H1 (cell line): ENCODE results near the gene LRRC45. TPM values are rescaled to one million over a fixed set of nuclear protein-coding genes. Genes with fewer than 3 reads are reported as not detected.

Experiments used
- CTCF ChIA-PET: fragments of 300-600 bp; sonication (Branson Sonifier 250); formaldehyde crosslinking; loops from one replicate; lab custom pipeline; 2021; ENCODE audit not compliant: partially characterized antibody; lab: Charles Lee
- POLR2A ChIA-PET: fragments of 300-600 bp; sonication (Branson Sonifier 250); formaldehyde crosslinking; loops from one replicate; lab custom pipeline; 2021; ENCODE audit warnings: inconsistent platforms; ENCODE audit not compliant: partially characterized antibody; lab: Charles Lee
- DNase-seq, 2 experiments: peaks; one replicate each; pipeline versions ENCODE4 v3.0.0 to v3.0.0-alpha.2; 2010 to 2022; ENCODE audit warnings: low spot score in 2 of 2, low read depth in 1 of 2, mixed read lengths in 1 of 2
- FAIRE-seq: peaks from 2 replicates; lab custom pipeline; 2011; peaks lifted over from hg19 to GRCh38; lab: Jason Lieb, UNC
- H2AFZ ChIP-seq: 2 replicates; pipeline ENCODE4 v1.8.1; 2012; ENCODE audit warnings: low read length, inconsistent platforms
- H2AK5ac ChIP-seq: 2 replicates; pipeline ENCODE4 v1.6.1; 2013; ENCODE audit warnings: low read depth, low read length
- H2BK120ac ChIP-seq: replicated peaks from 2 replicates; pipeline ENCODE3; 2013; ENCODE audit warnings: low read depth, low read length, inconsistent platforms
- H2BK12ac ChIP-seq: 2 replicates; pipeline ENCODE4 v1.6.1; 2013; ENCODE audit warnings: low read depth, low read length
- H2BK15ac ChIP-seq: 2 replicates; pipeline ENCODE4 v1.6.1; 2013; ENCODE audit warnings: low read length
- H2BK20ac ChIP-seq: 2 replicates; pipeline ENCODE4 v1.6.1; 2013; ENCODE audit warnings: low read length
- H2BK5ac ChIP-seq: 2 replicates; pipeline ENCODE4 v1.6.1; 2013; ENCODE audit warnings: low read depth, low read length
- H3K14ac ChIP-seq: 2 replicates; pipeline ENCODE4 v1.6.1; 2013; ENCODE audit warnings: inconsistent platforms; ENCODE audit not compliant: insufficient read length
- H3K18ac ChIP-seq: 2 replicates; pipeline ENCODE4 v1.6.1; 2013; ENCODE audit warnings: low read length; ENCODE audit errors: extremely low read depth
- H3K23ac ChIP-seq: 2 replicates; pipeline ENCODE4 v1.6.1; 2013; ENCODE audit warnings: inconsistent platforms; ENCODE audit not compliant: insufficient read length
- H3K23me2 ChIP-seq: 2 replicates; pipeline ENCODE4 v1.6.1; 2013; ENCODE audit warnings: low read depth, low read length
- H3K27ac ChIP-seq: 2 replicates; pipeline ENCODE4 v1.6.1; 2011; ENCODE audit warnings: low read depth, low read length, inconsistent platforms
- H3K27me3 ChIP-seq, 4 experiments: replicated peaks in 1 of 4; 1 replicate in 1 of 4; 2 replicates in 3 of 4; pipeline versions ENCODE4 v1.6.1 to v1.8.1; 2011 to 2013; ENCODE audit warnings: low read length in 3 of 4, mild to moderate bottlenecking in 3 of 4, inconsistent platforms in 2 of 4, mixed read lengths in 2 of 4, moderate library complexity in 1 of 4; ENCODE audit not compliant: control insufficient read depth in 3 of 4, insufficient read depth in 3 of 4; ENCODE audit errors: extremely low read depth in 1 of 4
- H3K36me3 ChIP-seq, 4 experiments: 2 replicates each; pipeline versions ENCODE4 v1.6.1 to v1.8.1; 2011 to 2013; ENCODE audit warnings: mild to moderate bottlenecking in 4 of 4, low read length in 3 of 4, moderate library complexity in 2 of 4, control low read depth in 1 of 4, inconsistent platforms in 1 of 4; ENCODE audit not compliant: insufficient read depth in 4 of 4, control insufficient read depth in 2 of 4
- H3K4ac ChIP-seq: replicated peaks from 2 replicates; pipeline ENCODE3; 2013; ENCODE audit warnings: low read length, low read depth, mixed read lengths, inconsistent platforms; ENCODE audit not compliant: insufficient read length
- H3K4me1 ChIP-seq, 4 experiments: replicated peaks in 1 of 4; 1 replicate in 1 of 4; 2 replicates in 3 of 4; pipeline versions ENCODE4 v1.6.1 to v1.8.1; 2011 to 2013; ENCODE audit warnings: low read length in 3 of 4, inconsistent platforms in 2 of 4, mixed read lengths in 1 of 4; ENCODE audit not compliant: insufficient read depth in 4 of 4, control insufficient read depth in 3 of 4
- H3K4me2 ChIP-seq, 2 experiments: 2 replicates each; pipeline versions ENCODE4 v1.6.1 to v1.8.1; 2011 to 2013; ENCODE audit warnings: low read depth in 2 of 2, low read length in 2 of 2, control low read depth in 1 of 2, inconsistent platforms in 1 of 2, mild to moderate bottlenecking in 1 of 2; ENCODE audit not compliant: insufficient read depth in 1 of 2
- H3K4me3 ChIP-seq, 4 experiments: fragments of 200-600, 300-600 bp in 1 of 4; sonication (generic), shearing (Covaris generic), sonication (Bioruptor Twin) in 1 of 4; 2 replicates each; pipeline versions ENCODE4 v1.5.1 to v1.8.1; 2011 to 2016; ENCODE audit warnings: low read length in 4 of 4, low read depth in 3 of 4, control low read depth in 2 of 4, inconsistent platforms in 2 of 4, mild to moderate bottlenecking in 2 of 4, mixed read lengths in 1 of 4, moderate library complexity in 1 of 4; ENCODE audit not compliant: insufficient read depth in 2 of 4; ENCODE audit errors: extremely low read depth in 1 of 4
- H3K56ac ChIP-seq: replicated peaks from 2 replicates; pipeline ENCODE3; 2013; ENCODE audit warnings: low read depth, mild to moderate bottlenecking, mixed read lengths, low read length, inconsistent platforms; ENCODE audit not compliant: insufficient read length
- H3K79me1 ChIP-seq: 2 replicates; pipeline ENCODE4 v1.6.1; 2013; ENCODE audit warnings: low read depth, low read length, control low read depth
- H3K79me2 ChIP-seq, 2 experiments: 2 replicates each; pipeline versions ENCODE4 v1.6.1 to v1.8.1; 2012 to 2013; ENCODE audit warnings: low read length in 2 of 2, mild to moderate bottlenecking in 2 of 2, inconsistent platforms in 1 of 2; ENCODE audit not compliant: insufficient read depth in 2 of 2, control insufficient read depth in 1 of 2
- H3K9ac ChIP-seq, 4 experiments: replicated peaks in 1 of 4; 1 replicate in 1 of 4; 2 replicates in 3 of 4; pipeline versions ENCODE4 v1.6.1 to v1.8.1; 2011 to 2013; ENCODE audit warnings: low read depth in 3 of 4, low read length in 3 of 4, control low read depth in 2 of 4, mild to moderate bottlenecking in 2 of 4, moderate library complexity in 2 of 4, inconsistent platforms in 1 of 4; ENCODE audit errors: extremely low read depth in 1 of 4
- H3K9me3 ChIP-seq, 2 experiments: 2 replicates each; pipeline versions ENCODE4 v1.6.1 to v1.8.1; 2012 to 2013; ENCODE audit warnings: mild to moderate bottlenecking in 2 of 2, moderate library complexity in 2 of 2, control low read depth in 1 of 2, inconsistent platforms in 1 of 2, low read depth in 1 of 2, low read length in 1 of 2, mixed read lengths in 1 of 2; ENCODE audit not compliant: insufficient read depth in 2 of 2
- H4K20me1 ChIP-seq, 2 experiments: replicated peaks in 1 of 2; 2 replicates each; pipeline versions ENCODE3 to v1.8.1; 2011 to 2013; ENCODE audit warnings: inconsistent platforms in 2 of 2, low read length in 2 of 2, mild to moderate bottlenecking in 1 of 2; ENCODE audit not compliant: insufficient read depth in 2 of 2, control insufficient read depth in 1 of 2
- H4K5ac ChIP-seq: 2 replicates; pipeline ENCODE4 v1.6.1; 2013; ENCODE audit warnings: low read length, low read depth, mixed read lengths, inconsistent platforms; ENCODE audit not compliant: insufficient read length
- H4K8ac ChIP-seq: 2 replicates; pipeline ENCODE4 v1.8.0; 2013; ENCODE audit warnings: mild to moderate bottlenecking, moderate library complexity, low read length, inconsistent platforms; ENCODE audit not compliant: insufficient read depth; ENCODE audit errors: extremely low read depth
- H4K91ac ChIP-seq: replicated peaks from 2 replicates; pipeline ENCODE3; 2013; ENCODE audit warnings: low read length, mixed read lengths, inconsistent platforms; ENCODE audit not compliant: insufficient read length
- ASH2L ChIP-seq: fragments of 200-600, 300-600 bp; sonication (generic); IDR thresholded peaks from one replicate; pipeline ENCODE4 v1.7.1; 2017; ENCODE audit warnings: low read length
- CBX8 ChIP-seq: fragments of 300-800, 300-1000 bp; sonication (generic); IDR thresholded peaks from 2 replicates; pipeline ENCODE4 v1.7.1; 2016; ENCODE audit warnings: low read depth, low read length, borderline replicate concordance
- CREB1 ChIP-seq: IDR thresholded peaks from 2 replicates; pipeline ENCODE4 v1.6.1; 2012; ENCODE audit warnings: inconsistent platforms
- KDM1A ChIP-seq: fragments of 200-600, 300-600 bp; sonication (generic); IDR thresholded peaks from 2 replicates; pipeline ENCODE4 v1.7.1; 2016; ENCODE audit warnings: mild to moderate bottlenecking, low read length, borderline replicate concordance
- MAFK ChIP-seq: IDR thresholded peaks from 2 replicates; pipeline ENCODE4 v1.6.1; 2012; ENCODE audit warnings: low read depth, mild to moderate bottlenecking, improper control_type of control experiment, low read length
- PHF8 ChIP-seq: fragments of 200-600 bp; sonication (generic); conservative IDR thresholded peaks from 2 replicates; pipeline ENCODE4 v1.7.1; 2012; ENCODE audit warnings: low read depth, mild to moderate bottlenecking, inconsistent platforms, low read length, moderate library complexity
- RXRA ChIP-seq: IDR thresholded peaks from 2 replicates; pipeline ENCODE4 v1.6.1; 2011; ENCODE audit warnings: low read depth, mild to moderate bottlenecking, low read length, moderate library complexity; ENCODE audit not compliant: insufficient read depth
- SAP30 ChIP-seq: fragments of 300-600 bp; sonication (generic); IDR thresholded peaks from 2 replicates; pipeline ENCODE4 v1.7.1; 2012; ENCODE audit warnings: low read length, moderate library complexity, mild to moderate bottlenecking, inconsistent platforms; ENCODE audit not compliant: insufficient read depth, insufficient replicate concordance
- WGBS, 2 experiments: shearing (Covaris generic) in 1 of 2; methylation state at CpG; one replicate each; pipeline versions ENCODE4 v1.1.6 to v1.1.7; 2013 to 2015; ENCODE audit warnings: low lambda C conversion rate in 2 of 2, mixed read lengths in 2 of 2, inconsistent platforms in 1 of 2, low coverage in 1 of 2, missing lambda C conversion rate in 1 of 2; ENCODE audit not compliant: insufficient replicate concordance in 2 of 2, insufficient coverage in 1 of 2, insufficient read length in 1 of 2; ENCODE audit errors: extremely low coverage in 1 of 2, missing lambda C conversion rate in 1 of 2; 5-methylcytosine and 5-hydroxymethylcytosine counted together
- polyA plus RNA-seq, 7 experiments: library from polyadenylated mRNA; depleted of rRNA in 3 of 7; stranded (reverse) in 5 of 7; unstranded in 2 of 7; fragments of >200 nt in 5 of 7; fragments of 200-250 nt in 2 of 7; gene quantifications; 1 replicate in 5 of 7; 2 replicates in 1 of 7; 4 replicates in 1 of 7; pipeline versions ENCODE4 v1.2.1 to v1.2.3, GENCODE V29; 2011 to 2013; ENCODE audit warnings: missing spikeins in 2 of 7, mixed read lengths in 2 of 7
- total RNA-seq: library from RNA; stranded (reverse); fragmentation: NEBNext Ultra II Directional; extraction: Animal tissue kit (Norgen Biotek cat#: 25700); gene quantifications from 2 replicates; pipeline ENCODE4 v1.2.1, GENCODE V29; 2021

LRRC45 gene
- total and polyA plus RNA-seq, 2 of the 8 experiments (the other 6 are each of a cell fraction or from before 2014, with no cell fraction given) = 11.5 to 29.0 TPM

DNA sequence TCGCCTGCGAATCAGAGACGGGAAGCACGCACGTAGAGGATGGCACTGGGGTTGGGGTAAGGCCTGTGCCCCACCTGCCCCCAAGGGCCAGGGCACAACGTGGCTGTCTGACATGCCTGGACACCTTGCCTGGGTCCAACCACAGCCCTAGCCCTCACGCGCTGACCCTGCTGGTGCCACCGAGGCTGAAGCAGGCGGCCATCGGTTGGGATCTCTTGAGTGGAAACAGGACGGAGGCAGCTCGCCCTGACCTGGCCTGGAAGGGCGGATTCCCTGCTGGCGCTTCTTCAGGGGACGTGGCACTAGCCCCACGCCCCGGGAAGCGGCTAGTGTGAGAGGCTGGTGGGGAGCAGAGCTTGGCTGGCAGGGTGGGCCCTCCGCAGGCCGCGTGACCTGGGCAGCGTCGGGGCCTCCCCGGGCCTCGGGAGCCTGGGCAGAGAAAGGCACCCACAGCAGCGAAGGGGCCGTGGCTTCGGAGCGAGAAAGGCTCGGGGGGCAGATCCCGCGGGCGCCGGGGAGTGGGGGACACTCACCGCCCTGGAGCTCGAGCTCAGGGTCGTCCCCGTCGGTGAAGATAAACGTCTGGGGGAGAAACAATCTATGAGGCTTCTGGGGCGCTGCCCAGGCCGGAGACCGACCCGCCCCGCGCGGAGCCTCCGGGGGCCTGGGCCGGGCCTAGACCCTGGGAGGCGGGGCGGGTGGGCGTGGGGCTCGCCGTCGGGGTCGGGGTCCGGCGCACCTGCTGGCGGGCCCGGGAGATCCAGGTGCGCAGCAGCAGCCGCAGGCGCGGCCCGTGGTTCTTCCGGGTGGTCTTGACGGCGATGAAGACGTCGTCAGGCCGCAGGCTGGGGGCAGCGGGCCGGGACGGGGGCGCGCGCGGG is 27.9 kb downstream of the LRRC45 start:
- Histone ChIP-seq H3K36me3 (peaks cover 5 to 25% (median 12%) of the 10 kb centered on the region in 4 experiments), H3K23ac (no peak overlapping the region), H3K56ac (peak overlapping the region; percentile 46), H4K5ac (peak overlapping the region; percentile 24), H3K4me1 (peaks cover 0 to 11% (median 6%) of the 10 kb centered on the region in 4 experiments; a peak in 5 of 7 replicates), H2BK15ac (no peak overlapping the region), H3K4ac (peak overlapping the region; percentile 21), H4K91ac (peak overlapping the region; percentile 25), H3K9me3 (no peaks in the 10 kb centered on the region), H3K4me3 (peak overlapping the region; percentile 45 to 87 (median 76)), H4K20me1 (peaks cover 4 to 15% of the 10 kb centered on the region in 2 experiments), H3K27me3 (no peaks in the 10 kb centered on the region; a peak in 1 of 7 replicates), H3K23me2 (peaks cover 6% of the 10 kb centered on the region; the same call in 1 of the 2 replicates), H2BK120ac (no peak overlapping the region), H3K27ac (no peak overlapping the region), H3K9ac (peak overlapping the region in 2 of 4 experiments; percentile 38 to 54; a peak in 4 of 7 replicates), H4K8ac (no peak overlapping the region; the same call in 1 of the 2 replicates), H2AK5ac (no peak overlapping the region), H3K79me1 (peaks cover 6% of the 10 kb centered on the region; the same call in 1 of the 2 replicates), H2BK20ac (no peak overlapping the region), H3K18ac (peak overlapping the region; percentile 60), H3K4me2 (peak overlapping the region; percentile 68 to 69), H2AFZ (no peak overlapping the region), H2BK12ac (no peak overlapping the region), H2BK5ac (no peak overlapping the region), H3K14ac (no peak overlapping the region), H3K79me2 (peaks cover 0 to 12% of the 10 kb centered on the region in 2 experiments; a peak in 1 of 4 replicates)
- ChIA-PET CTCF (interaction anchor here (1.1 to 1.7 kb wide), 3 partner anchors 20 to 27 kb away, joined by 3 read pairs; partner anchors contain the start of gene RAC3), POLR2A (interaction anchor here (0.8 to 13.2 kb wide), 9 partner anchors 10 to 348 kb away, joined by 3 to 161 read pairs (median 5); partner anchors contain the start of genes CENPX, DUS1L, LRRC45 and MRPL12)
- no peak for DNase-seq
- WGBS, 2 experiments = 29% methylated on average over 51 of the region's 79 CpGs; no CpG with 5 or more reads in 1 of the 2 experiments
- FAIRE-seq = no peak
- TF ChIP-seq SAP30 (no peak), CREB1 (no peak), ASH2L (no peak), RXRA (no peak), MAFK (no peak), KDM1A (no peak), CBX8 (no peak), PHF8 (no peak)
